K562 (cell line): ENCODE measurements around the gene TNIK. TPM values are rescaled to one million over a fixed set of nuclear protein-coding genes. Genes with fewer than 3 reads are reported as not detected.

Experiments used
- ATAC-seq: fragments of 200-7000 bp; cut with Tn5 transposase; 3 replicates; pipeline ENCODE4 v1.9.1; 2020; ENCODE audit warnings: moderate library complexity
- BruUV-seq: library from RNA; stranded (reverse); fragments of 400-500 nt; replicated peaks from 2 replicates; lab custom pipeline; 2021; lab: Mats Ljungman, UMichigan
- CTCF ChIA-PET: fragments of 300-600 bp; formaldehyde crosslinking; extraction: SDS; loops from one replicate; lab custom pipeline; 2021; ENCODE audit warnings: low intra/inter-chr PET ratio; lab: Yijun Ruan, JAX
- POLR2A ChIA-PET: fragments of 300-600, 350-650 bp; sonication (Branson Sonifier 250); formaldehyde crosslinking; extraction: SDS; loops from one replicate; lab custom pipeline; 2021; ENCODE audit warnings: antibody characterized with exemption, inconsistent platforms; lab: Yijun Ruan, JAX
- DNase-seq, 4 experiments: peaks; one replicate each; pipeline versions ENCODE4 v3.0.0 to v3.0.0-alpha.2; 2011 to 2018; ENCODE audit warnings: low spot score in 3 of 4, mixed read lengths in 3 of 4; ENCODE audit errors: extremely low read depth in 1 of 4
- FAIRE-seq: peaks from 2 replicates; lab custom pipeline; 2011; peaks lifted over from hg19 to GRCh38; lab: Jason Lieb, UNC
- H2AFZ ChIP-seq: 2 replicates; pipeline ENCODE4 v1.6.0; 2011; ENCODE audit warnings: low read depth, low read length, control low read depth, inconsistent platforms
- H3K27ac ChIP-seq: fragments of 200-600 bp; 3 replicates; pipeline ENCODE4 v1.8.0; 2011; ENCODE audit warnings: low read depth, mild to moderate bottlenecking, control low read depth, inconsistent platforms, low read length, moderate library complexity, mixed read lengths; ENCODE audit errors: extremely low read depth
- H3K27me3 ChIP-seq, 2 experiments: fragments of 300-600 bp in 1 of 2; 2 replicates in 1 of 2; 3 replicates in 1 of 2; pipeline versions ENCODE4 v1.6.0 to v1.8.0; 2011; ENCODE audit warnings: inconsistent platforms in 2 of 2, low read length in 2 of 2, mild to moderate bottlenecking in 1 of 2, mixed read lengths in 1 of 2, moderate library complexity in 1 of 2; ENCODE audit not compliant: control insufficient read depth in 2 of 2, insufficient read depth in 2 of 2
- H3K36me3 ChIP-seq: fragments of 300-600 bp; 3 replicates; pipeline ENCODE4 v1.8.0; 2011; ENCODE audit warnings: mild to moderate bottlenecking, low read length, inconsistent platforms; ENCODE audit not compliant: control insufficient read depth, insufficient read depth
- H3K4me1 ChIP-seq, 2 experiments: fragments of 200-600 bp in 1 of 2; replicated peaks in 1 of 2; 2 replicates in 1 of 2; 3 replicates in 1 of 2; pipeline versions ENCODE4 v1.5.1 to v1.8.0; 2011; ENCODE audit warnings: inconsistent platforms in 2 of 2, low read length in 2 of 2, mild to moderate bottlenecking in 1 of 2, mixed read lengths in 1 of 2, moderate library complexity in 1 of 2; ENCODE audit not compliant: control insufficient read depth in 2 of 2, insufficient read depth in 2 of 2
- H3K4me2 ChIP-seq: 2 replicates; pipeline ENCODE4 v1.6.1; 2011; ENCODE audit warnings: low read length, control low read depth, inconsistent platforms, mixed read lengths; ENCODE audit not compliant: insufficient read depth
- H3K4me3 ChIP-seq: fragments of 200-600 bp; sonication (generic), shearing (Covaris generic); 2 replicates; pipeline ENCODE4 v1.5.1; 2016; ENCODE audit warnings: control low read depth, inconsistent platforms
- H3K79me2 ChIP-seq: fragments of 200-600 bp; 3 replicates; pipeline ENCODE4 v1.8.0; 2011; ENCODE audit warnings: low read length, inconsistent platforms; ENCODE audit not compliant: control insufficient read depth, insufficient read depth
- H3K9ac ChIP-seq, 2 experiments: 2 replicates each; pipeline versions ENCODE4 v1.6.0 to v1.6.1; 2011; ENCODE audit warnings: low read depth in 2 of 2, low read length in 2 of 2, control low read depth in 1 of 2, inconsistent platforms in 1 of 2, mild to moderate bottlenecking in 1 of 2, mixed read lengths in 1 of 2; ENCODE audit not compliant: insufficient read depth in 1 of 2
- H3K9me1 ChIP-seq: one replicate; pipeline ENCODE4 v1.6.0; 2011; ENCODE audit warnings: inconsistent platforms, mild to moderate bottlenecking, low read length, moderate library complexity; ENCODE audit not compliant: control insufficient read depth, insufficient read depth
- H3K9me3 ChIP-seq: replicated peaks from 2 replicates; pipeline ENCODE4 v1.5.1; 2011; ENCODE audit warnings: low read depth, low read length, inconsistent platforms; ENCODE audit not compliant: control insufficient read depth, insufficient read depth
- H4K20me1 ChIP-seq: replicated peaks from 2 replicates; pipeline ENCODE4 v1.6.1; 2011; ENCODE audit warnings: low read length, inconsistent platforms, mixed read lengths; ENCODE audit not compliant: control insufficient read depth, insufficient read depth
- C11orf30 ChIP-seq: fragments of 450-650 bp; IDR thresholded peaks from 2 replicates; pipeline ENCODE4 v1.6.1; 2016; ENCODE audit warnings: low read depth, mild to moderate bottlenecking
- ILK ChIP-seq: fragments of 450-650 bp; IDR thresholded peaks from 2 replicates; pipeline ENCODE4 v1.6.1; 2016; ENCODE audit warnings: missing genetic modification characterization, low read depth, mild to moderate bottlenecking, missing compliant biosample characterization, moderate library complexity, borderline replicate concordance
- KLF10 ChIP-seq: fragments of 250-450 bp; sonication (Bioruptor Pico); IDR thresholded peaks from 2 replicates; pipeline ENCODE4 v1.6.1; 2021; ENCODE audit warnings: matching md5 sums
- NCOR1 ChIP-seq: fragments of 450-650 bp; IDR thresholded peaks from 2 replicates; pipeline ENCODE4 v1.6.1; 2016; ENCODE audit warnings: mild to moderate bottlenecking, moderate library complexity
- NRF1 ChIP-seq, 2 experiments: fragments of 450-650 bp; IDR thresholded peaks in 1 of 2; conservative IDR thresholded peaks in 1 of 2; 2 replicates each; pipeline ENCODE4 v1.6.1; 2014; ENCODE audit warnings: mild to moderate bottlenecking in 2 of 2
- PTBP1 ChIP-seq: fragments of 200-400 bp; formaldehyde crosslinking; IDR thresholded peaks from 2 replicates; pipeline ENCODE4 v1.6.1; 2017; ENCODE audit warnings: low read depth, low read length
- PURB ChIP-seq: sonication (generic); formaldehyde crosslinking; IDR thresholded peaks from 2 replicates; pipeline ENCODE4 v1.9.0; 2021; ENCODE audit warnings: low read depth, mild to moderate bottlenecking, missing genetic modification reagents
- ZKSCAN1 ChIP-seq: fragments of 150-350 bp; IDR thresholded peaks from 2 replicates; pipeline ENCODE4 v1.6.1; 2016; ENCODE audit warnings: low read depth, low read length
- ZNF445 ChIP-seq: fragments of 250-450 bp; sonication (Bioruptor Pico); IDR thresholded peaks from 2 replicates; pipeline ENCODE4 v1.4.0; 2020; ENCODE audit warnings: low read depth, mild to moderate bottlenecking, moderate library complexity
- ZSCAN32 ChIP-seq: fragments of 450-650 bp; formaldehyde crosslinking; IDR thresholded peaks from 2 replicates; pipeline ENCODE4 v1.4.0; 2020; ENCODE audit warnings: mild to moderate bottlenecking, moderate library complexity
- WGBS: fragments of 100-300 bp; shearing (Covaris generic); methylation state at CpG from one replicate; pipeline ENCODE4 v1.1.6; 2016; ENCODE audit warnings: low coverage, mixed read lengths; ENCODE audit not compliant: insufficient coverage; ENCODE audit errors: missing lambda C conversion rate; 5-methylcytosine and 5-hydroxymethylcytosine counted together
- in situ Hi-C: fragments of 300-500 bp; cut with MboI; formaldehyde crosslinking; loops from 4 replicates; pipeline ENCODE4 v1.15.0; 2018; ENCODE audit warnings: inconsistent platforms, mixed read lengths
- intact Hi-C: fragments of 100-400 bp; cut with micrococcal nuclease; formaldehyde crosslinking; loops from 2 replicates; pipeline ENCODE4 v1.14.2; 2022
- polyA plus RNA-seq, 8 experiments: library from polyadenylated mRNA; depleted of rRNA in 4 of 8; stranded (reverse) in 5 of 8; unstranded in 3 of 8; fragments of >200 nt; fragmentation: Nextera tagmentation in 2 of 8; fragmentation: Illumina TruSeq in 1 of 8; extraction: Ambion mirVana in 2 of 8; extraction: Trizol in 1 of 8; gene quantifications; 2 replicates each; pipeline versions ENCODE4 v1.2.1 to v1.2.3, GENCODE V29; 2011 to 2014; ENCODE audit warnings: inconsistent platforms in 1 of 8, missing spikeins in 1 of 8
- total RNA-seq, 7 experiments: library from RNA; depleted of rRNA in 6 of 7; stranded (reverse); fragments of >200 nt in 6 of 7; fragmentation: Illumina TruSeq in 2 of 7; extraction: Trizol in 2 of 7; gene quantifications; 2 replicates each; pipeline versions ENCODE4 v1.2.1 to v1.2.3, GENCODE V29; 2011 to 2021; ENCODE audit warnings: low replicate concordance in 1 of 7
- TF ChIP-seq, protein P1 (sequence below), 3 experiments: fragments of 200-800 bp in 1 of 3; fragments of 250-450 bp in 1 of 3; fragments of 450-650 bp in 1 of 3; sonication (Bioruptor Pico) in 1 of 3; sonication (Bioruptor generic) in 1 of 3; formaldehyde crosslinking in 1 of 3; IDR thresholded peaks; 2 replicates each; pipeline versions ENCODE4 v1.6.1 to v1.8.0; 2016 to 2022; ENCODE audit warnings: mild to moderate bottlenecking in 2 of 3, missing genetic modification characterization in 2 of 3, missing compliant biosample characterization in 1 of 3, moderate library complexity in 1 of 3
- TF ChIP-seq, protein P2 (sequence below): conservative IDR thresholded peaks from 2 replicates; pipeline ENCODE4 v1.6.1; 2011; ENCODE audit warnings: low read depth, mild to moderate bottlenecking, low read length; ENCODE audit not compliant: control insufficient read depth

TNIK gene
- total and polyA plus RNA-seq, 9 of the 15 experiments (the other 6 are each of a cell fraction or from before 2014, with no cell fraction given): 6.6 to 39.0 (median 24.7) TPM

DNA sequence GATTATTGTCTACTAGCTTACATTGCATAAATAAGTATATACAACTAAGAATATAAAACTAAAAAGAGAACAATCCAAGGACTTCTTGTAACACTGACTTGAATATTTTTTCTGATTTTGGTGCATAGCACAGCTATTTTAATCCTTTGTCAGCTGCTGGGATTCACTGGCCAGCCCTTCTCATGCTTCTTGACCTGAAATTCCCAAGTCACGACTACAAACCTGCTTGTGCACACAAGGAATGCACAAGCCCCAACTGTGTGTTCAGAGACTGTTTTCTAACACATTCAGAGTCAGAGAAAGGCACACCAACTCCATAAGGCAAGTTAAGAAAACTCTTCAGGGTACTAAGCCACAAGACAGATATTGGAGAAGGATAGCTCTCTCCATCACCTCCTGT is 80.9 kb downstream of the TNIK start:
- ATAC-seq: no peak
- no peak for DNase-seq
- peaks cover 0 to 37% of the 10 kb centered on the region in 2 experiments; a peak in 4 of 5 replicates for H3K4me1 ChIP-seq
- H3K36me3 ChIP-seq: no peaks in the 10 kb centered on the region
- no peak for FAIRE-seq
- no peak overlapping the region for H3K4me2 ChIP-seq
- H2AFZ ChIP-seq: no peak overlapping the region
- H4K20me1 ChIP-seq: peaks cover 22% of the 10 kb centered on the region
- ChIA-PET CTCF (no interaction called here), POLR2A (interaction anchor here (0.6 to 0.9 kb wide), 4 partner anchors 11 to 494 kb away, joined by 3 read pairs; no protein-coding TSS in a partner anchor)
- peaks cover 46% of the 10 kb centered on the region for H3K79me2 ChIP-seq
- no peak overlapping the region for H3K4me3 ChIP-seq
- H3K27me3 ChIP-seq: no peaks in the 10 kb centered on the region
- in situ Hi-C loops (no loop called here), intact Hi-C loops (loop anchor here (10.0 kb wide), 1 partner anchor 76 kb away; no protein-coding TSS in a partner anchor)
- TF ChIP-seq, protein P1, sequence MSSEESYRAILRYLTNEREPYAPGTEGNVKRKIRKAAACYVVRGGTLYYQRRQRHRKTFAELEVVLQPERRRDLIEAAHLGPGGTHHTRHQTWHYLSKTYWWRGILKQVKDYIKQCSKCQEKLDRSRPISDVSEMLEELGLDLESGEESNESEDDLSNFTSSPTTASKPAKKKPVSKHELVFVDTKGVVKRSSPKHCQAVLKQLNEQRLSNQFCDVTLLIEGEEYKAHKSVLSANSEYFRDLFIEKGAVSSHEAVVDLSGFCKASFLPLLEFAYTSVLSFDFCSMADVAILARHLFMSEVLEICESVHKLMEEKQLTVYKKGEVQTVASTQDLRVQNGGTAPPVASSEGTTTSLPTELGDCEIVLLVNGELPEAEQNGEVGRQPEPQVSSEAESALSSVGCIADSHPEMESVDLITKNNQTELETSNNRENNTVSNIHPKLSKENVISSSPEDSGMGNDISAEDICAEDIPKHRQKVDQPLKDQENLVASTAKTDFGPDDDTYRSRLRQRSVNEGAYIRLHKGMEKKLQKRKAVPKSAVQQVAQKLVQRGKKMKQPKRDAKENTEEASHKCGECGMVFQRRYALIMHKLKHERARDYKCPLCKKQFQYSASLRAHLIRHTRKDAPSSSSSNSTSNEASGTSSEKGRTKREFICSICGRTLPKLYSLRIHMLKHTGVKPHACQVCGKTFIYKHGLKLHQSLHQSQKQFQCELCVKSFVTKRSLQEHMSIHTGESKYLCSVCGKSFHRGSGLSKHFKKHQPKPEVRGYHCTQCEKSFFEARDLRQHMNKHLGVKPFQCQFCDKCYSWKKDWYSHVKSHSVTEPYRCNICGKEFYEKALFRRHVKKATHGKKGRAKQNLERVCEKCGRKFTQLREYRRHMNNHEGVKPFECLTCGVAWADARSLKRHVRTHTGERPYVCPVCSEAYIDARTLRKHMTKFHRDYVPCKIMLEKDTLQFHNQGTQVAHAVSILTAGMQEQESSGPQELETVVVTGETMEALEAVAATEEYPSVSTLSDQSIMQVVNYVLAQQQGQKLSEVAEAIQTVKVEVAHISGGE (CRISPR knock-in tag; IDR thresholded peaks at IDR 0.05): no peak
- TF ChIP-seq NRF1 (conservative IDR thresholded peaks at IDR 0.05 in 1 of 2, IDR thresholded peaks at IDR 0.05 in 1 of 2) (no peak), ZNF445 (no peak), KLF10 (CRISPR knock-in tag) (no peak), PTBP1 (no peak), ZSCAN32 (CRISPR knock-in tag) (no peak), ZKSCAN1 (no peak), NCOR1 (no peak), PURB (CRISPR knock-in tag) (no peak), C11orf30 (no peak), ILK (tag) (no peak)
- TF ChIP-seq, protein P2, sequence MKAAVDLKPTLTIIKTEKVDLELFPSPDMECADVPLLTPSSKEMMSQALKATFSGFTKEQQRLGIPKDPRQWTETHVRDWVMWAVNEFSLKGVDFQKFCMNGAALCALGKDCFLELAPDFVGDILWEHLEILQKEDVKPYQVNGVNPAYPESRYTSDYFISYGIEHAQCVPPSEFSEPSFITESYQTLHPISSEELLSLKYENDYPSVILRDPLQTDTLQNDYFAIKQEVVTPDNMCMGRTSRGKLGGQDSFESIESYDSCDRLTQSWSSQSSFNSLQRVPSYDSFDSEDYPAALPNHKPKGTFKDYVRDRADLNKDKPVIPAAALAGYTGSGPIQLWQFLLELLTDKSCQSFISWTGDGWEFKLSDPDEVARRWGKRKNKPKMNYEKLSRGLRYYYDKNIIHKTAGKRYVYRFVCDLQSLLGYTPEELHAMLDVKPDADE: no peak
- H3K9ac ChIP-seq: no peak overlapping the region
- H3K9me3 ChIP-seq: no peaks in the 10 kb centered on the region
- BruUV-seq: no TSS peak
- H3K9me1 ChIP-seq: peaks cover 6% of the 10 kb centered on the region
- no peak overlapping the region for H3K27ac ChIP-seq
- 70% methylated on average over 1 of the region's 1 CpG for WGBS
